ENCODE data around the gene CEP112.

DNA sequence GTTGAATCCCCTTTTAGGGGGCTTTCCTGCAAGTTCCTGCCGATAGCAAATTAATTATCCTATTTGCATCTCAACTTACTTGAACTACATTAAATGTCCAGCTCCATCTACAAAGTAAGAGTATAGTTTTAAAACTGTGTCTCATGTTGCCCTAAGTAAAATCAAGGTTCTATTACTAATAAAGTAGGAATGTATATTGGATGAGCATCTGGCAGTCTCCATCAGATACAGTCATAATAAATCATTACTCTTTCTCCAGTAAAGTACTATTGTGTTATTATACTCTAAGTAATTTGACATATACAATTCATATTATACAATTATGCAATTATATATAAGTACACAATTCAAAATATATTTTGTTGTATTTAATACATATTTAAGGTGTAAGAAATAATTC is 249.3 kb downstream of the CEP112 start:
- TF ChIP-seq, protein P1, sequence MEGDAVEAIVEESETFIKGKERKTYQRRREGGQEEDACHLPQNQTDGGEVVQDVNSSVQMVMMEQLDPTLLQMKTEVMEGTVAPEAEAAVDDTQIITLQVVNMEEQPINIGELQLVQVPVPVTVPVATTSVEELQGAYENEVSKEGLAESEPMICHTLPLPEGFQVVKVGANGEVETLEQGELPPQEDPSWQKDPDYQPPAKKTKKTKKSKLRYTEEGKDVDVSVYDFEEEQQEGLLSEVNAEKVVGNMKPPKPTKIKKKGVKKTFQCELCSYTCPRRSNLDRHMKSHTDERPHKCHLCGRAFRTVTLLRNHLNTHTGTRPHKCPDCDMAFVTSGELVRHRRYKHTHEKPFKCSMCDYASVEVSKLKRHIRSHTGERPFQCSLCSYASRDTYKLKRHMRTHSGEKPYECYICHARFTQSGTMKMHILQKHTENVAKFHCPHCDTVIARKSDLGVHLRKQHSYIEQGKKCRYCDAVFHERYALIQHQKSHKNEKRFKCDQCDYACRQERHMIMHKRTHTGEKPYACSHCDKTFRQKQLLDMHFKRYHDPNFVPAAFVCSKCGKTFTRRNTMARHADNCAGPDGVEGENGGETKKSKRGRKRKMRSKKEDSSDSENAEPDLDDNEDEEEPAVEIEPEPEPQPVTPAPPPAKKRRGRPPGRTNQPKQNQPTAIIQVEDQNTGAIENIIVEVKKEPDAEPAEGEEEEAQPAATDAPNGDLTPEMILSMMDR (IDR thresholded peaks at IDR 0.05), result no peak
- TF ChIP-seq POLR2A (IDR thresholded peaks at IDR 0.05), result no peak
